Progenitor cell of endocrine pancreas (in vitro differentiated cells): ENCODE data around the gene RPS6KA3. TPM values are rescaled to one million over a fixed set of nuclear protein-coding genes. Genes with fewer than 3 reads are reported as not detected.

Experiments used
- DNase-seq: peaks from one replicate; pipeline ENCODE4 v3.0.0; 2021; ENCODE audit warnings: low spot score; ENCODE audit not compliant: unreplicated experiment
- H3K27ac Mint-ChIP-seq: 2 replicates; pipeline ENCODE4 v1.8.0; 2021; ENCODE audit warnings: mild to moderate bottlenecking, moderate library complexity, mixed read lengths
- H3K27me3 Mint-ChIP-seq: 2 replicates; pipeline ENCODE4 v1.8.0; 2021; ENCODE audit warnings: mixed read lengths
- H3K36me3 Mint-ChIP-seq: 2 replicates; pipeline ENCODE4 v1.8.0; 2022; ENCODE audit warnings: mixed read lengths; ENCODE audit not compliant: insufficient read depth
- H3K4me1 Mint-ChIP-seq: 2 replicates; pipeline ENCODE4 v1.8.0; 2021; ENCODE audit warnings: low read depth, mixed read lengths
- H3K4me3 Mint-ChIP-seq: 2 replicates; pipeline ENCODE4 v1.8.0; 2021; ENCODE audit warnings: low read depth, mild to moderate bottlenecking, moderate library complexity, mixed read lengths
- H3K9me3 Mint-ChIP-seq: 2 replicates; pipeline ENCODE4 v1.8.0; 2021; ENCODE audit warnings: low read depth, mixed read lengths
- CTCF ChIP-seq: fragments of 200-600 bp; sonication (generic); IDR thresholded peaks from one replicate; pipeline ENCODE4 v1.5.0; 2021; ENCODE audit warnings: antibody characterized with exemption, mild to moderate bottlenecking; ENCODE audit not compliant: unreplicated experiment
- total RNA-seq: library from RNA; stranded (reverse); gene quantifications from 2 replicates; pipeline ENCODE4 v1.2.1, GENCODE V29; 2021

The RPS6KA3 gene
- total RNA-seq, 1 donor from 2014 or later = 60.8 TPM

GRCh38 chrX:20111271-20111670 is 155.4 kb downstream of the RPS6KA3 start:
- TF ChIP-seq CTCF = no peak
- no peak for DNase-seq
- no peak overlapping the region for H3K4me3 Mint-ChIP-seq
- no peaks in the 10 kb centered on the region for H3K36me3 Mint-ChIP-seq
- no peak overlapping the region for H3K27ac Mint-ChIP-seq
- peaks cover 19% of the 10 kb centered on the region for H3K27me3 Mint-ChIP-seq
- peaks cover 5% of the 10 kb centered on the region for H3K9me3 Mint-ChIP-seq
- no peaks in the 10 kb centered on the region for H3K4me1 Mint-ChIP-seq

GRCh38 chrX:20101934-20102581 is 164.7 kb downstream of the RPS6KA3 start:
- Mint-ChIP-seq H3K27ac (no peak overlapping the region), H3K9me3 (peaks cover 18% of the 10 kb centered on the region)

More at GRCh38 chrX:20101934-20102581, 164.7 kb downstream of the RPS6KA3 start:
- no peak overlapping the region for H3K4me3 Mint-ChIP-seq
- DNase-seq = no peak
- no peaks in the 10 kb centered on the region for H3K36me3 Mint-ChIP-seq
- no peaks in the 10 kb centered on the region for H3K4me1 Mint-ChIP-seq
- H3K27me3 Mint-ChIP-seq = no peaks in the 10 kb centered on the region
- TF ChIP-seq CTCF = no peak

Other genes with a start within 250 kb of the RPS6KA3 start
- gene MAP7D2, start 150.0 kb downstream of the RPS6KA3 start, total RNA-seq = 1.4 and 1.5 TPM in 2 replicates
- gene EIF1AX, start 125.1 kb downstream of the RPS6KA3 start, total RNA-seq = 90.6 and 96.4 TPM in 2 replicates